NCI-H187 treated with DMSO at 0.1 percent for 48 hours (cell line): Measurements from ENCODE around the gene PAN3.

Experiments
- DNase-seq: peaks from one replicate; lab custom pipeline; 2025; lab: John Stamatoyannopoulos, UW

The PAN3 gene

DNA sequence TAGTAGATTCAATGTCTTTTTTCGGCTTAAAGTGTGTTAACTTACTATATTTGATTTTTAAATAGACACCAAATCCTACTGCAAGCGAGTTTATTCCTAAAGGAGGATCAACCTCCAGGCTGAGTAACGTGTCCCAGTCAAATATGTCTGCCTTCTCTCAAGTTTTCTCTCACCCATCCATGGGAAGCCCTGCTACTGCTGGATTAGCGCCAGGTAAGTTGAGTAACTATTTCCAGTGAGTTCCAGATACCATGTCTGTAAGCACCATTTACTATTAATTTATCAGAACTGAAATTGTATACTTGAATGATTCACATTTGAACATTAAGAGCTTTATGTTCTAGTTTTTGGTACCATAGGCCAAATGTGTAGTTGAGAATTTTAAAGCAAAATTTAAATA is 81.8 kb downstream of the PAN3 start:
- no peak for DNase-seq

GRCh38 chr13:28229522-28230411 is 91.4 kb downstream of the PAN3 start:
- DNase-seq, result no peak

DNA sequence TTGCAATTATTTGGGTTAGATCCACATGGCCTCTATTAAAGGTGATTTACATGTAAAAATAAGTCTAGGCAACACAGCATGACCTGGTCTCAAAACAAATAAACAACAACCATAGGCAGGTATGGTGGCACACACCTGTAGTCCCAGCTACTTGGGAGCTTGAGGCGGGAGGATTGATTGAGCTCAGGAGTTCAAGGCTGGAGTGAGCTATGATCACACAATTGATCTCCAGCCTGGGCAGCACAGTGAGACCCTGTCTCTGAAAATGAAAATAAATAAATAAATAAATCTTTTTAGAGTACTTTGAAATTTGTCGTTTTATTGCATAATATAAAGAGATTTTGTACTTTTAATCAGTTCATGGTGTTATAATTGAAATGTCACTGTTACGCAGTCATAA is 93.3 kb downstream of the PAN3 start:
- DNase-seq, result no peak

GRCh38 chr13:28237944-28238343 is 99.6 kb downstream of the PAN3 start:
- DNase-seq, result no peak

DNA sequence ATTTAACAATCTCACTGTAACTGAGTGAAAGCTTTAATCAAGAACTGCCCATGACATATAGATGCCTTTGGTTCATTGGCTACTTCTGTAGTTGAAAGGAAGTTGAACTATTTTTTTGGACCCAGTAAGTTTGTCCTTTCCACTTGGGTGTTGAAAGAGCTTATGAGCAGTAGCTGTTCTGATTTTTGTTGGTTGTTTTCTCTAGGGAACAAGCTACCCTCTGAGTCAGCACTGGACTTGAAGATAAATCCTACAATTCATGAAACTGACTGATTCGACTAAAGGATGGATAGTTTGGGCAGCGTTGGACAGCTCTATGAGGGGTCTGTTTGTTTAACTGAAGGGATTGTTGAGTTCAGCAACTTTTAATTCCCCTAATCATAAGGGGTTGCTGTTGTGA is 101.0 kb downstream of the PAN3 start:
- DNase-seq, result no peak

DNA sequence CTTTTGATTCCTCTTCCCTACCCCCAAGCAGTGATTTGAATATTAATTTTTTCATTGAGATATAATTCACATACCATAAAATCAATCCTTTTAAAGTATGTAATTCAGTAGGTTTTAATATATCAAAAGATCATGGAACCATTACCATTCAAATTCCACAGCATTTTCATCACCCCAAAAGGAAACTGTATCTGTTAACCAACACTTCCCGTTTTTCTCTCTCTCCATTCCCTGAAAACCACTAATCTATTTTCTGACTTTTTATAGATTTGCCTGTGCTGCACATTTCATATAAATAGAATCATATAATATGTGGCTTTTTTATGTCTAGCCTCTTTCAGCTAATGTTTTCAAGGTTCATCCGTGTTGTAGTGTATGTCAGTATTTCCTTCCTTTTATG is 107.1 kb downstream of the PAN3 start:
- DNase-seq, result no peak

GRCh38 chr13:28246891-28247290 is 108.5 kb downstream of the PAN3 start:
- no peak for DNase-seq

DNA sequence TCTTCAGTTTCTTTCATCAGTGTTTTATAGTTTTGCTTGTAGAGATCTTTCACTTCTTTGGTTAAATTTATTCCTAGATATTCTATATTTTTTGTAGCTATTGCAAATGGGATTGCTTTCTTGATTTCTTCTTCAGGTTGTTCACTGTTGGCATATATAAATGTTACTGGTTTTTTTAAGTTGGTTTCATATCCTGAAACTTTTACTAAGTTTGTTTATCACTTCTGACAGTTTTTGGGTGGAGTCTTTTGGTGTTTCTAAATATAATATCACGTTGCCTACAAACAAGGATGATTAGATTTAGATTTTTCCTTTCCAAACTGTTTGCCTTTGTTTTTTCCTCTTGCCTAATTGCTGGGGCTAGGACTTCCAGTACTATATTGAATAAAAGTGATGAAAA is 109.7 kb downstream of the PAN3 start:
- no peak for DNase-seq

- no peak for DNase-seq
These were observed 112.2 kb downstream of the PAN3 start for GRCh38 chr13:28250542-28250941.

DNA sequence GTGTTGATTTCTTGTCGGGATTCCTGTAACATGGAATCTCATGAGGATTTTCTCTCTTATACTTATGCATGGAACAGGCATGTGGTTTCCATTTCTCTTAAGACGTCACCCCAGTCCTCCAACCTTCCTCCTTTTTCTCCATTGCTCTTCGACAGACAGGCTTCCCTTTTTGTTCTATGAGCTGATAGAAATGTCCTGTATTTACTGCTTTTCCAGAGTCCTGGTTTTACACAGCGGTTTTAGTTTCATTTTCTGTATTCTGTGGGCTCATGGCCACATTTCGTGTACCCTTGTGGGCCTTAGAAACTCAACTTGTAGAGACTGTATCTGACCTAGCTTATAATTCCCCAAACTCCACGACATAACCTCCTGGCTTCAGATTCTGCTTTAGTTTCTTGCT is 113.1 kb downstream of the PAN3 start:
- DNase-seq, result no peak

DNA sequence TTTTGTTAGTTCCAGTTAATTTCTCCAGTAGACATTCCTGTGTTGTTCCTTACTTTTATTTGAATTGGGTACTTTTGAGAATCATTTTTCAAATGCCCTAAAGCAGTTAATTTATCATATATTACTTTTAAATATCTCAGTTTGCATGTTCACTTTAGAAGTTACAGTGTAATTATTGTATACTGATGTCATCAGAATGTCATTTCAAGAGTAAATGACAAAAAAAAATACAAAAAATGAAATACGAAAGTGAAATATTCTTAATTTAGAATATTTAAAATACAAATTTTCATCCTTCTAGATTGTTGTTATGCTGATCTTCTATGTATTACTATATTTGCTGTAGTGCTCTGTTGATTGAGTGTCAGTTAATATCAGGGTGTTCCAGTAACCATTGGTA is 114.2 kb downstream of the PAN3 start:
- DNase-seq, result no peak

DNA sequence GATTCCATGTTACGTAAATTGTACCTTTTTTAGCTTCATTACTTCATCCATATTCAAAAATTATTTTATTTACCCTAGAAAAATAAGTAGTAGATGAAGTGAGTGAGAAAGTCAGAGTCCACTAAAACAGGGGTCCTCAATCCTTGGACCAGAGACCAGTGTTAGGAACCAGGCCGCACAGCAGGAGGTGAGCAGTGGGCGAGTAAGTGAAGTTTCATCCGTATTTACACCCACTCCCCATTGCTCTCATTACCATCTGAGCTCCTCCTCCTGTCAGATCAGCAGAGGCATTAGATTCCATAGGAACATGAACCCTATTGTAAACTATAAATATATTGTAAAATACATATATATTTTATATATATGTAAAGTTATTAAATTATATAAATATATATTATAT is 119.0 kb downstream of the PAN3 start:
- no peak for DNase-seq

DNA sequence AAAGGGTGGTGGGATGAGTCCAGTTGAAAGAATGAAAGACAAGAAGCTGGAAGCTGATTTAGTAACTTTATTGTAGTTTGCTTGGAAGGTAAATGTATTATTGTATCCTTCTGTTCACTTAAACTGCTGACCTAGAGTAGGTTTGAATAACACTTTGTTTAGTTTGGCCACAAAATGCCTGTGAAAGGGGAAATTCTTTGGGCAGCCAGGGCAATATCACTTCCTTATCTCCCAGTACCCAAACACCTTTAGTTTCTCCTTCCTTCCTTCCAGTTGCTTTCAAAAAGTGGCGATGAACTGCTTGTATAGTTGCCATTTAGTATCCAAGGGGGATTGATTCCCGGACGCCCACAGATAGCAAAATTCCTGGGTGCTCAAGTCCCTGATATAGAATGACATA is 120.1 kb downstream of the PAN3 start:
- no peak for DNase-seq

DNA sequence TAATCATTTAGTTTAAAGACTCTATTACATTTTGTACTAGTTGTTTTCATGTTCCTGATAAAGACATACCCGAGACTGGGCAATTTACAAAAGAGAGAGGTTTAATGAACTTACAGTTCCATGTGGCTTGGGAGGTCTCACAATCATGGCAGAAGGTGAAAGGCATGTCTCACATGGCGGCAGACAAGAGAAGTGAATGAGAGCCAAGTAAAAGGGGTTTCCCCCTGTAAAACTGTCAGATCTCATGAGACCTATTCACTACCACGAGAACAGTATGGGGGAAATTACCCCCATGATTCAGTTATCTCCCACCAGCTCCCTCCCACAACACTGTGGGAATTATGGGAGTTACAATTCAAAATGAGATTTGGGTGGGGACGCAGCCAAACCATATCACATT is 129.2 kb downstream of the PAN3 start:
- no peak for DNase-seq

GRCh38 chr13:28268800-28269223 is 130.5 kb downstream of the PAN3 start:
- no peak for DNase-seq

DNA sequence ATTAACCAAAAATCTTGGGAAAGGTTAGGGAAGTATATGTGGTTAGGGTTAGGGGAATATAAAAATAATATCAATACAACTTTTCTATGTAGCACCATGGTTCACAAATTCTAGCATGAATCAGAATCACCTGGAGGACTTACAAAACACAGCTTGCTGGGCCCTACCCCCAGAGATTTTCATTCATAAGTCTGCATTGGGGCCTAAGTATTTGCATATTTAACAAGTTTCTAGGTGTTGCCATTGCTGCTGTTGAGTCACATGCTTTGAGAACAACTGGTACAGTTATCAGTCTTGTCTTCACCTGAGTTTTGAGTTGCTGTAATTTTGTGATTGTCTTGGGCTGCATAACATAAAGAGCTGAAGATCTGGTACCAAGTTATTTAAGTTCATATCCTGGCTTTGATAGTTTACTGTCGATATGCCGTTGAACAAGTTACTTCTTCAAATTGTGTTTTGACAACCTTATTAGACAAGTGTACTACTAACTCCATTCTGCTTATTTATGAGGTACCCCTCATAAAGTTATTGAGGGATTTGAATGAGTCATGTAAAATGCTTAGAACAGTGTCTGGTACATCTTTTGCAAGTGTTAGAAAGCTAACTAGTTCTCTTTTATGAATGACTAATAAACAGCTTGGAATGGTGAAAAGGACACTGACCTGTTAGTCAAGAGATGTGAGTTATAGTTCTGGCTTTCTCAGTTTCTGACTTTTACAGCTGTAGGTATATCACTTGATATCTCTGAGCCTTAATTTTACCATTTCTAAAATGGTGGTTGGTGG is 132.9 kb downstream of the PAN3 start:
- no peak for DNase-seq

DNA sequence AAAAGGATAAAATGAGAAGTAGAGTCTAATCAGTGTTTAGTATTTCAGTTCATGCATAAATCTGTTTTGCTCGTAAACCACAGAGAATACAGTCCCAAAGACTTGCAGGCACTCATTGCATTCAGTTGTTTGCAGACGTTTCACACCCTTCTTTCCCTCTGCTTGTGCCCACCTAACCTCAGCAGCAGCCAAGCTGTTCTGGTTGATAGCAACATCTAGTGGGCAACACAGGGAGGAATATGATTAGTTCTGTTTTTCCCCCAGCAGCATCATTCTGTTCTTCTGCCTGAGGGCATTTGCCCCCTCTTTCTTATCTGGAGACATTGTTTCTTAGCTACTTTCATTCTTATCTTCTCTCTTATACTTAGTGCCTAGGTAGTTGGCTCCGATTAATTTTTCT is 135.6 kb downstream of the PAN3 start:
- DNase-seq, result no peak

DNA sequence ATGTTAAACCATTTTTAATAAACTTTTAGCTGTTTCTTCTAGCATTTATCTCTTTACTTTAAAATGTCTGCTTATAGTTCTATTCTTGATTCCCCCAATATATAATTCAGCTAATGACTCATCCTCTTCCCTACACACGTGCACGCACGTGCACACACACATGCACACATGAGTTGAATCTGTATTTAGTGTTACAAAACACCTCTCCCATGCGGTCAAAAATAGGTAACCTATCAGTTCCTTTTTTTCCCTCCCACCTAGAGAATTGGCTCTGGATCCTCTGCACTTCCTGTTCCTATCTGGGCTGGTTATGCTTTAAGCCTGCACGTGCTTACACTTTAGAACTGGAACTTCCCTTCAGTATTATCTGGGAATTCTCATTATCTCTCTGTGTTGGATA is 144.1 kb downstream of the PAN3 start:
- DNase-seq, result no peak

DNA sequence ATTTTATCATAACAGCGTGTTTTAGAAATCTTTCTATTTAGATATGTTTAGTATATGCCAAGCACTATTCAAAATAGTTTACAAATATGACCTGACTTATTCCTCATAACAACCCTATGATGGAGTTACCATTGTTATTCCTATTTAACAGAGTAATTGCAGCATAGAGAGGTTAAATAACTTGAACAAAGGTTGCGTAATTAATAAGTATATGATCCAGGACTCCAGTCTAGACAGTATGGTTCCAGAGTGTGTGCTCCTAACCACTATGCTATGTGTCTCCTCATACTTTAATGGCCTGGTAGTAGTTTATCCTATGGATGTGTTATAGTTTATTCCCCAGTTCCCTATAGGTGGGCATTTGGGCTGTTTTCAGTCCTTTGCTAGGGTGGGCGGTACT is 145.3 kb downstream of the PAN3 start:
- no peak for DNase-seq

- DNase-seq, result no peak
These were observed 147.9 kb downstream of the PAN3 start for GRCh38 chr13:28286263-28286662.

DNA sequence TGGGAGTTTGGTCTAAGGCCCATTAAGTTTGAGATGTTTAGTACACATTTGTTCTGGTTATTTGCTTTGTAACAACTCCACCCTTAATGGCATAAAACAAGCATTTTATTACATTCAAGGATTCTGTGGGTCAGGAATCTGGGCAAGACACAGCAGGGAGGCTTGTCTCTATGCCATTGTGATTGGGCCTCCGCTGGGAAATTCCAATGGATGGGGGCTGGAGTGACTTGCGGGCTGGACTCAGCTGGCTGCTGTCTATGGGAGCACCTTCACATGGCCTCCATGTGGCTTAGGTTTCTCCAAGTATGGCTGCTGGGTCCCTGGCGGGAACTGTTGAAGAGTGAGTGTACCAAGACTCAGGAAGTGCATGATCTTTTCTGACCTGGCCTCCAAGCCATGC is 159.0 kb downstream of the PAN3 start:
- DNase-seq, result no peak

- DNase-seq, result no peak
These were observed 161.6 kb downstream of the PAN3 start for GRCh38 chr13:28299916-28300315.

GRCh38 chr13:28301839-28302238 is 163.5 kb downstream of the PAN3 start:
- no peak for DNase-seq
